RPMI8226 (cell line): ENCODE data around the gene CRACDL.
A peak's percentile ranks its signal among the peaks of the same experiment; 100 is the strongest.

ENCODE experiments used
- DNase-seq: peaks from one replicate; pipeline ENCODE4 v3.0.0-alpha.2; 2015

Gene CRACDL

DNA sequence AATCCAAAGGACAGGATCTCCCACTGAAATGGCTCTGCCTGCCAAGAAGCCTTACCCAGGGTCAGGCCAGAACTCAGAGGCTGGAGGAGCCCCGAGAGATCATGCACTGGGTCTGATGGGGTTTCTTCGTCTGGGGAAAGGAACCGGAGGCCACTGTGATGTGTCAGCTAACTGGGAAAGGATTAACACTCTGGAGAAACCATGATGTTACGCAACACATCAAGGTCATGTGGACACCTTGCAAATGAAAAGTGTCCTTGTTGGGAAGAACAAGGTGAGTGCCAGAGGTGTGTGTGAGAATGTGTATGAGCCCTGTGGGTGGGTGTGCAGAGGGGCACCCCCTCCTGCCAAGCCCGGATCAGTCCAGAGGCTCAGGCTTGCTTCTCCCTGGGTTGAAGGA, 86.9 kb downstream of the CRACDL start:
- DNase-seq, result no peak

GRCh38 chr2:98847853-98848252, 88.2 kb downstream of the CRACDL start:
- no peak for DNase-seq

- DNase-seq, result no peak
Observed at GRCh38 chr2:98846041-98846440, 90.0 kb downstream of the CRACDL start.

DNA sequence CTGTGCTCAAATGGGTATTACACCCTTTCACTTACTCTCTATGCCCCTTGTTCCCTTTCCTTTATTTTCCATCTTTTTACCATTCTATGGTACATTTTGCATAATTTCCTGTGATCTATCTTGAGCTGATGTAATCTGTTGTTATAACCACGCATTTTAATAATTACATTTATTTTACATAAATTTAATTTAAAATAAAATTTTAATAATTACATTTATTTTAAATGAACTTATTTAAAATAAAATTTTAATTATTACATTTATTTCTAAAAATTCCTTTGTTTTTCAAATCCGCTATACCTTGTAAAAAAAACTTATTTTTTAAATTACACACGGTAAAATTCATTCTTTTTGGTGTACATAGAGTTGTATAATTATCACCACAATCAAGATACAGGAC, 93.9 kb downstream of the CRACDL start:
- no peak for DNase-seq

GRCh38 chr2:98839292-98839691, 96.7 kb downstream of the CRACDL start:
- no peak for DNase-seq

- no peak for DNase-seq
Observed at GRCh38 chr2:98835831-98836385, 100.1 kb downstream of the CRACDL start.

DNA sequence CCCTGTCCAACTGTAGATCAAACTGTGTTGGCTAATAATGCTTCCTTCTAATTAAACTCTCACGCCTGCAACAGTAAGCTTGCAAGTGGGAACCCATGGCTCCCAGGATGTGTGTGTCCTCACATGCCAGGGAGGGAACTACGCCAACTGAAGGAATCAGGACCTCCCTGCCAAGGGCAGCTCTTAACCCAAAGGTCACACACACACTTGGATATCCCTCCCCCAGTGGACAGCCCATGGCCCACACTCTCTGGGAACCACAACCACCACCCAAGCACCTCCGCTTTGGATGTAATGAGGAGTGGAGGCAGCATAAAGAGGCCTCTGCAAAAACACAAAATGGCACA, 102.1 kb downstream of the CRACDL start:
- DNase-seq, result no peak

DNA sequence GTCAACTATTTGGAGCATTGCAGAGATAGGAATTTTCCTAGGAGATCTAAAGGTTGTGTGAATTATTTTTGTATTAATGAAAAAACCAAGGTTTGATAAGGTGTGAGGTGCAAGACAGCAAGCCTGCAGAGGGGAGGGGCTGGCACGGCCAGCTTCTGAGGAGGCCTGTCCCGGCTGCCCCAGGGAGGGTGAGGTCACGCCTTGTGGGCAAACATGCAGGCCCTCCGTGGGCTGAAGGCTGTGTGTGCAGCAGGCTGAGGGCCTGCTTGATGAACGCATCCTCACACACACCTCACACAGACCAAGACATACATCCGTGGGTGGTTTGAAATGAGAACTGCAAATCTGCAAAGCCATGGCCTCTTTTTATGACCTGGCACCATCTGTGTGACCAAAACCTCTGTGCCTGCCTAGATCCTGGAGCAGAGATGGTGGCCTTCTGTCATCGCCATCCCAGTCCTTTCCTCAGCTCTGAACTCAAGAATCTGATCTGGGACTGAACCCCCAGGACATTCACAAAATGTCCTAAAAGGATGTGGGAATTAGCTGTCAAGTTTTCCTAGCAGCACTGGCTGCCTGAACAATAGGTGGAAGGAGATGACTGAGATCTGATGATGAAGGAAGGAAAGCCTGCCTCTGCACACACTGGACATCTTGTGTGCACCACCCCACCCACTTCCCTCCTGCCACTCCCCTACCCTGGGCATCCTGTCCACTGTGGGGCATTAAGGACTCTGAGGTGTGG, 102.7 kb downstream of the CRACDL start:
- no peak for DNase-seq

DNA sequence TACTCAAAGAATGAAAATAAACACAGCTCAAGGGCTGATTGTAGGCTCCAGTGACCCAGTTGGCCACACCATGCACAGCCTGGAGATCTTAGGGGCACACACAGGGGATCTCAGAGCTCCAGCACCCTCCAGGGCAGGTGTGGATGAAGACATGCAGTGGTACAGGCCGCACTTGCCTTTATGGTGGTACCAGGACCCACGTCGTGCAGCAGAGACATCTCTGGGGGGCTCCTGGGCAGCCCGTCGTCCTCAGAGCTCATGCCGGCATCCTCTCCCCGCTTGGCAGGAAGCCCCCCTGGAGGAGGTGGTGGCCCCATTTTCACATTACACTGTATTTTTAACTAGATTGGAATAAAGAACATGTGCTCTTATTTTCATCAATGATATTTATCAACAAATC, 103.9 kb downstream of the CRACDL start:
- no peak for DNase-seq

DNA sequence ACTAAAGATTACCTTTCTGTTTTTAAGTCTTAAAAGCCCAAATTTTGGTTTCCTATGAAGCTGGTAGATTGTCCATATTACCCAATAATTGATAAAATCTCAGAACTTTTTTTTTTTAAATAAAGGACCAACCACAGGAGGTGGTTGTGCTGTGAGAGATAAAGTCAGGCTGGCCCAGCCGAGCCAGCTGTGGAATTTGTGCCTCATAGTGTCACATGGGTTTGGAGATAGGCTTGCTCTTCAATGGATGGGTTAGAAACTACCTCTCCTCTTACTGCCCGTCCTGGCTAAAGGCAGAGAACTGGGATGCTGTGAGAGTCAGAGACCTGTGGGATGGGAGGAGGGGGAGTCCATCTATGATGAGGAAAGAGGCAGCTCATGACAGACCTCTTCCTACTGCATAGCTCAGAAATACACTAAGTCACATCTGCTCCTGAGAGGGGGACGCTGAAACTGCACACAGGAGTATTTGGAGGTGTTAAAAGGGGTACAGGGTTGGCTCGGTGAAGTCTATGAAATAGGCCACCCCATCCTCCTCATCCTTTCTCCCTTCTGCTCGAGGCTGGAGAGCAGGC, 105.4 kb downstream of the CRACDL start:
- DNase-seq, result no peak

DNA sequence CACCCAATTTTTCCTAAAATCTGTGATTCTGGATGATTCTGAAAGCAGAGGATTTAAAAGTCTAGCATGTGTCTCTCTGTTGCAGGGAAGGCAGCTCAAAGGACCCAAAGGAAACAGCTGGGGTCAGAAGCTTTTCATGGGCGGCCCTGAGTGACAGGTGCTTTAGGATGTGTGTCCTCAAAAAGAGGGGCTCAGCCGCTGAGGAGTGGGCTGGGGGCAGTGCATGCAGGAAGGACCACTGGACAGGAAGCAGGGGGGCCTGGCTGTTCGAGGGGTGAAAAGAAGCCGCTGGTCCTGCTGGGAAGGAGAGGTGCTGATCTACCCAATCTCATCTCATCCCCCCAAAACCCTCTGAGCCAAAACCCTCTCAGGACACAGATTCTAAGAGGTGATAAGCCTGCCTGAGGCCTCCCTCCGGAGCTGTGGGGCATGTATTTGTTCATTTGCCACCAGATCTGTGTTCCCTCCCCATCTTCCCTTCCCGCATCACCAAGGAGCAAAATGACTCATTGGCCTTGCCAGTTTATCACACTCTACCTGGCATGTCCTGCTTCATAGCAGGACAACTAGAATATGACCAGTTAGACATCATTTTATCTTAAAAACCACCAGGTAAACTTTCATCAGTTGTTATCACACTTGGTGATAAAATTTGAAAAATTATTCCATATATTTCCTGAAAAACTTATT, 106.3 kb downstream of the CRACDL start:
- DNase-seq, result no peak

DNA sequence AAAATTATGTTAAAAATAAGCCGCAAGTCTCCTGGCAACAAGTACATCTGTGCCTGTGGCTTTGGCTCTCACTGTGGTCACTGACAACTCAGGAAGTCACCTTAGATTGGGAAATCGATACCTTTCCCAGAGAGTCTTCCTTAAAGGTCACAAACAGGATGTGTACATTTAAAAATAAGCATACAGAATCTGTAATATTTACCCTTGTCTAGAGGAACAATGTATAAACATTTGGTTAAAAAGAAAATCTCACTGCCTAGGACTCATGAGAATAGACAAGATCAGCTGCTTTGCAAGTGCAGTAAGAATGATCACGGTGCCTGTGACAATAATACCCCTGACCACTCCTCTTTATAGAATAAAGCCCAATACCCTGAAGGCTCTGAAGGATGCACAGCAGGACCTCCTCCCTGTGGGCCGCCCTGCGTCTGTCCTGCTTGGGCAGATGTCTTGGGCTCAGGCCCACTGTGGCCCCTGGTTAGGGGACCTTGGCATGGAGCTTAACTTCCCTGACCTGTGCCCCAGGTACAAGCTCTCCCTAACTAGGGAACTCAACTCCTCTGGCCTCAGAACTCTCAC, 107.1 kb downstream of the CRACDL start:
- no peak for DNase-seq

DNA sequence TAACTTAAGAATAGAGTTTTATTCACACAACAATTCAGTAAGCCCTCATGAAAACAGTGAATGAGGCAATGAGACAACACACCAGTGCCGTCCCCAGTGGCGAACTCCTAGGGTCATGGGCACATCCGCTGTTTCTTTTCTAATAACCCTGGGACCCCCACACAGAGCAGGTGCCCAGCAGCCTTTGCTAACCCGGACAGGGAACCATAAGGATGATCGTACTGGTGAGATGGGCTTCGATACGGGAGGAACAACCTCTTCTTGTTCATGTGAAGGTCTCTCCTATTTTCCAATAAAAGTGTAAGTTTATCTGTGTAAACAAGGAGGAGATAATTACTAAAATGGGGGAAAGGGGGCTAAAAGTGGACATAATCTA, 107.7 kb downstream of the CRACDL start:
- DNase-seq, result no peak

DNA sequence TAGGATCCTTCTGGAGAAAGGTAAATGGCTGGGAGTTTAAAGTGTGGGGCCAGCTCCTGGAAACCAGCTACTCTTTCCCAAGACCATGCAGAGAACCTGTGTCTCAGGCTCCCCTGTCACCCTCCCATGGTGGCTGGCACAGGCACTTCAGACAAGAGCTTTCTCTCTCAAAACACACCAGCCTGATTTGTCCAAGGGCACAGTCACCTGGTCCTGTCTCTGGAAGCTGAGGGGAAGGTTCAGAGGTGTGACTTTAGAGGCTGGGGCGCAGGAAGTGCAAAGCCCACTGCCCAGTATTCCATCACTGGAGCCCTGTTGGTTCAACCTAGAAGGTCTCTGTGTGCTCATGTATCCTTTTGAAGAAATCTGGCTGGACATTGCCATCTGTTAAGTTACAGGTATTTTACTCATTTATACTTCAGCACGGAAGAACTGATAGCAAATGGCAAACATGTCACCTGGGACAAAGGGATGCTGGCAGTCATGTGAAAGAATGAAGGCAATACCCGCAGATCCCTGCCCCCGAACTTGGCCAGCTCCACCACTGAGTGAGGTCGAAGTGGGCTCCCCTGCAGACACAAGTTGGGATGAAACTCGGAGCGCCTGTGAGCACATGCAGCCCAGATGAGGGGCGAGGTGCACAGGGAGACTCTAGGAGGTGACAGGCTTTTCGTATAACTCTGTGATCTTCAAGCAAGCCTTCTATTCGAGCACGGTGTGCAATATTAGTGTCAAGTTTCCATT, 108.2 kb downstream of the CRACDL start:
- DNase-seq, result no peak

DNA sequence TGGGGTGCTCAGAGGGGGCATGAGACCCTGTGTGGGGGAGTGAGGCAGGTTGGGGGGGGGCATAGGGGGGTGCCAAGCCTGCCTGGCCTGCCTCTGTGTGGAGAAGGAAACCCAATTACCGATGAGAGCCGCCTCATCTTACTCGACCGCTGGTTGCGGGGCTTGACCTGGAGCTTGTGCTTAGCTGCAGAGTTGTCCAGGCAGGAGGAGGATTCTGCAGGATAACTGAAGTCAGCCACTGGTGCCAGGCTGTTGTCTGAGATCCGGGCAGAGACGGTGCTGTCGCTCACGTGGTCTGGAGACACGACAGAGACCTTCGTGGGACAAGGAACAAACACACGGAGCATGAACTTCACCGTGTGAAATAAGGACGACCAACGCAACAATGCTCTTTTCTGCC, 109.2 kb downstream of the CRACDL start:
- DNase-seq, result no peak

DNA sequence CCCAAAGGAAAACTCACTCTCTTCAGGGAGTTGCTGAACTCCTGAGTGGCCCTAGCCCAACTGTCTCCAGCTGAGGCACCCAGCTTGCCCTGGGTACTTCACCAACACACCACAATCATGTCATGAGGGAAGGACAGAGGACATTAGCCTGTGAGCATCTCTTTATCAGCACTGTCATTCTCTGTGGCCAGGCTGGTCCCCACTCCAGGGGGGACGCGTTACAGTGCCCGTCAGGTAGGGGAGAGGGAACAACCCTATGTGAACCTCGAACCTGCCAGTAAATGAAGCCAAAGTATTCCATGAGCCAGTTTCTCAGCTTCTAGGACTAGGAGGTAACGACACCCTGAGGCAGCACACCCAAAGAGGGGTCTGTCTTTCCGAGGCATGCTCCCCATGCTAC, 110.2 kb downstream of the CRACDL start:
- no peak for DNase-seq

GRCh38 chr2:98825404-98825803, 110.6 kb downstream of the CRACDL start:
- no peak for DNase-seq

GRCh38 chr2:98825020-98825350, 111.0 kb downstream of the CRACDL start:
- no peak for DNase-seq

DNA sequence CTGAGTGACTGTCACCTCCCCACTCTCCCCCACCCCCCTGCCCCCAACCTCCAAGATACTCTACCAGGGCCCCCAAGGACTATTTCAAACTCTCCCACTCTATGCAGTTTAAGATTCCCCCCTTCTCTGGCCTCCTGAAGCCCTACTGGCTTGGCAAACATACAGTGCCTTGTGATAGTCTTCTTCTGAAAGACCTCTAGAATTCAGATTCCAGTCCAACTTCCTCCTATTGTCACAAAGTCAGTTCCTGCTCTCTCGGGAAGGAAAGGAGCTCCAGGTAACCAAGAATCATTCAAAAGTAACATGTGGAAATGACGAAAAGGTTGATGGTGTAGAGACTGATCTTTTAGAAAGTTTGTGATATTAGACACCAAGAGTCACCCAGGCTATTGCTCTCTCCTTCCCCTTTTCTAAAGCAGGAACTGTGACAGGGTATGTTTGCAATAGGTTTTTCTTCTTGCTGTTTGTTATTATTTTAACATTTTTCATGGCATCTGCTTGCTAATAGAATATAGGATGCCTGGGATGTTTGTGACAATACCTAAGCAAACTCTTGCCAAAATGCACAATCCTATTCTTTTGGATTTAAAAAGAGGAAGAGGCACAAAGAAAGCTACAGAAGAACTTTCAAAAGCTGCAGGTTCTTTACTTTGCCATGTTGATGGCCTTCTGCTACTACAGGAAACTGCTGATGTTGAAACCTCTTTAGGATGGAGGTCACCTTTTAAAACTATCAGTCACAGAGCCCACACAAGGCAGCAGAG, 111.6 kb downstream of the CRACDL start:
- DNase-seq, result peak; percentile 14

GRCh38 chr2:98823196-98824170, 112.5 kb downstream of the CRACDL start:
- DNase-seq, result no peak
